DMS79 treated with DMSO at 0.1 percent for 48 hours (cell line): ENCODE measurements around the gene SCG5.

Source experiments
- DNase-seq: peaks from one replicate; lab custom pipeline; 2025; lab: John Stamatoyannopoulos, UW

The SCG5 gene

DNA sequence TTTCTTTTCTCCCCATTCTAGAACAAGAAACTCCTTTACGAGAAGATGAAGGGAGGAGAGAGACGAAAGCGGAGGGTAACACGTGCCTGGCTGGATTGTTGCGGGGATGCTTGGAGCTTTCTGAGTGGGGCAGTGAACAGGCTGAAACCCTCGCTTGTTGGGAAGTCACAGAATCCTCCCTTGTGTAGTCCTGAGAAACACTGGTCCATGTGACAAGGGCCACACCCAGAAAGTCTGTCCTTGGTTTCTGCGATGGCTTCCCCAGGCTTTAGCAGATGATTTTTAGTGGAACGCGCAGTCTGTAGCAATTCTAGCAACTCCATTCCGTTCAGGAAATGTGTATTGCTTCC is 50.2 kb downstream of the SCG5 start:
- DNase-seq = no peak

DNA sequence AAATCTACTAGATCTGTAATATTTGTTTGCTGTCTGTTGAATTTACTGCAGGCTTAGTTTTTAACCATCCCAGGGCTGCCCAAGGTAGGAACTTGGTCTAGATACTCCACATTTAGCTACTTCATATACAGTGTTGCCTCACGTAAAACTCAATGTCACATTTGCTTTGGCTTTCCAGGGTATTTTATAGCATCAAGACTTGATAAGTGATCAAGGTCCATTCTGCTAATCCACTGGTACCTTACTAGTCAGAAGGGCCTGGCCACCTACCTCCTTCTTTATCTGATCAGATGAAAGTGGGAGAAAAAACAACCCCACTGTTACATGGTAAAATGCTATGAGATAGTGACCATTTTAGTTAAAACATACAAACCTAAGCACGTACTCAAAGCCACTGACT is 50.8 kb downstream of the SCG5 start:
- no peak for DNase-seq

DNA sequence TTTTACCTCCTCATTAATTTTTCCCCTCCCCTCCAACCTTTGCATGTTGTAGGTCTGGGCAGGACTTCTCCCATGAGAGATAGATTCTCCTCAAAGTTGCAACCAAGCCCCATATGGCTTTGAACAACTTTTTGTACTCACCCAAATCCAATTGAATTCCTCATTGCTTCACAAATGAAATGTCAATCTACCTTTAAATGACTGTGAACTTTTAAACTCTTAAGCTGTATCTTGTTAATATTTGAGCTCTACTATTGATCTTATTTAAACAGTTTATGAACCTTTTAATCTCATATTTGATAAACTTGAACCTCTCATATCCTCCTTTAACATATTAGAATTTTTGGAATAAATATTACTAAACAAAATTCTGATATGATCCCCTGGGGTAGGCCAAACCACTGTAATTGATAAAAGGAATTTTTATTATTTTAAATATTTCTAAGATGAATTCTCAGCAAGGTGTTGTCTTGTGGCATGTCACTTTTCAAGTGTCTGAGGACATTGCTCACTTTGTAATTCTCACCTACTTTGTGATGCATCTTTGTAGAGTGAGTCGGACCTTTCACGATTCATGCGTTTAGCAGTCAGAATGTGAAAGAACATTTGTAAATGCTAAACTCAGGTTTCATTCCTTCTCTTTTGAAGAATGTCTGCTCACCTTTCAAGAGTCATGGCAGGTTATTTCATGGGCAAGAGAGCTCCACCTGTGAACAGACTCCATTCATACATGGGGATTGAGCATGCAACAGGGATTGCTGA is 52.9 kb downstream of the SCG5 start:
- DNase-seq = no peak

DNA sequence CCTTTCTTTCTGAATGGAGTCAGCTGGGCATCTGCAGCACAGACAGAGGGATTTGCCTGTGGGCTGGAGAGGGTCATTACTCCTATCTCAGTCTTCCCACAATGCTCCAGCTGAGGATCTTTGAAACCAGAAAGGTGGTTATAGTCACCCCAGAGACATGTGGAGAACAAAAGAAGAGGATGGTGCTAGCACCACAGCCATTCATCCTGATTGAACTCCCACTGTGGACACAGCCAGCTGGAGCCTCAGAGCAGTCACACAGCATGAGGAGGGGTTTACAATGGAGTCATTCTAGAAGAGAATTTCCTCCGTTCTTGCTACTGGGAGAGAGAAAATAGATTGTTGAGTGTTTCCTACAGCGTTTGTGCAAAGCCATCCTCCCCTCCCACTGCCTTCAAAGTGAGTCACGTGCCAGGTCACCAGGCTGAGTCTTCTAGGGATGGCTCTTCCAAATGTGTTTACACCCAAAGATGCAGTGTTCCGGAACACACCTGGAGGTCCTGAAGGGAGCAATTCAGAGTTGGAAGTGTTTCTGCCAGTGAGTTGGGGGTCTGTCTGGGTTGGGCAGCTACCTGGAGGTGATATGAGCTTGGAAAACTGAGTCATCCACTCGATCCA is 57.4 kb downstream of the SCG5 start:
- no peak for DNase-seq

DNA sequence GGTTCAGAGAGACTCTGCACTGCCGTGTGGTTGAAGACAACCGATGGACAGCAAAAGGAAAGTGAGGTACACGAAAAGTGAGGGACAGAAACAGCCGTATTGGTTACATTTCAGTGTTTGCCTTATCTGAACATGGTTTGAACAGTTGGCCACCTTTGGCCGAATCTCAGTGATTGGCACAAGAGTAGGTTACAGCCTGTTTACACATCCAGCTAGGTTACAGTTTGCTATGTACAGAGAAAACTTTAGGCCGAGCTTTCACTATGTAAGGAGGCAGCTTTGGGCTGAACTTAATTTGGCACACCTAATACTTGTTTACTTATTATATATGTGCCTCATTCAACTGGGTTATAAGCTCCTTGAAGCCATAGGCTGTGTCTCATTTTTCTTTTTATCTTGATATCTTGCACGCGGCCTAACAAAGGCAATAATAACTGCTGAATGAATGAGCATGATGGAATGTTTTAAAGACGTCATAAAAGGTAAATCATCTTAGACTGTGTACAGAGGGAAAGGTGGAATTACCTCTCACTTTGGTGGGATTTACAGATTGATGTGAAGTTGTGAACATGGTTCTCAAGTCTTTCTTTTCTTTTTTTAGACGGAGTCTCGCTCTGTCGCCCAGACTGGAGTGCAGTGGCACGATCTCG is 59.1 kb downstream of the SCG5 start:
- DNase-seq = no peak

DNA sequence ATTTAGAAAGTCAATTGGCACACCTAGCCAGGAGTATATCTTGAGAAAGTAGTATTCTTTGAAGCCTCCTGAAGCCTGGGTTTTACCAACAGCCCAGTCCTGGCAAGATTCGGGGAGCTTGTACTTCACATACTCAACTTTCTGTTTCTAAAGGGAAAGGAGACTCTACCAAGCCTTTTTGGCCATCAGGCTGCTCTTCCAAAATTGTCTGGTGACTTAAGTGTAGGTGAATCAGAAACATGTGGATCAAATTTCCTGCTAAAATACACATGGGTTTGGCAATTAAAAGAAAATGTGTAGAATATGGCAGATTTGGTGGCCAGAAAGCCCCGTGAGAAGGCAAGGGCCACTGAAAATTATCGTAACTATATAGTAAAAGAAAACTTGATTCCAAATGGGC is 60.4 kb downstream of the SCG5 start:
- no peak for DNase-seq

- DNase-seq = peak; percentile 11
Observed at GRCh38 chr15:32704395-32704981, 63.0 kb downstream of the SCG5 start.

GRCh38 chr15:32705446-32705845 is 63.9 kb downstream of the SCG5 start:
- no peak for DNase-seq

DNA sequence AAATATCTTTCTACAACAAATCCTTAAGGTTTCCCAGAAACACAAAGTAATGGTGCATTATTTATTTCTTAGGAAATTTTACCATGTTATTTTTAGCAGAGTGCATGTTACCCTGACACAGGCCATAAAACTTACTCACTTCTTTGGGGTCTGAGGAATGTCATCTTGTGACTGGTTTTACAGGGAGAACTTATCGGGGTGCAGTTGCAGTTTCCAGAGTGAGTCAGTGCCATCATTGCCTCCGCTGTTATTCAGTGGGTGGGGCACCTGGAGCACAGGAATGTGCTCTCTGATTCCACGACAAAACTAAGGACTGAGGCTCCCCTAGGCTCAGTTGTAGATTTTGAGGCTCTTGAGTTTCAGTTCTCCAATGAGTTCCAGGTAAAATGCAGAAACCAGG is 65.2 kb downstream of the SCG5 start:
- DNase-seq = no peak

GRCh38 chr15:32707436-32707835 is 65.9 kb downstream of the SCG5 start:
- no peak for DNase-seq

GRCh38 chr15:32709295-32710033 is 68.0 kb downstream of the SCG5 start:
- DNase-seq = no peak

DNA sequence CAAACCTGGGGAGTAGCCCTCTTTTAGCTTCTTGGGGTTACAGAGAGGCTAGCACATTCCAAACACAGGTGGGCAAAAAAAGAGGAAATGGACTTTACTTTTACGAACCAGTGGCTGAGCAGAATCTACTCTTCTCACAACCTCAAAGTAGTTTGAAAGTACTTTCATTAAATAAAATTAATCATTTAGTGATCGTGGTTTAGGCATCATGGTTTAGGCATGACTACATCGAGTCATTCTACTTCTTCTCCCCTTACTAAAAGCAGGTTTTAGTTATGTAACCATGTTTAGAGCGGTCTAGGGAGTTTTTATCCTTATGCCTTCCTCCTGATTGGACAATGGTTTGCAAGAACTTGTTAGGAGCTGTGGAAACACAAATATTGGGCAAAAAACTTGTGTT is 73.8 kb downstream of the SCG5 start:
- DNase-seq = no peak

GRCh38 chr15:32716216-32716914 is 74.9 kb downstream of the SCG5 start:
- DNase-seq = no peak

- DNase-seq = no peak
Observed at GRCh38 chr15:32716915-32717425, 75.5 kb downstream of the SCG5 start.

GRCh38 chr15:32717426-32718226 is 76.1 kb downstream of the SCG5 start, which contains the start of gene GREM1:
GREM1 (plus strand) TSS chr15:32718004; CDS start chr15:32730691, 12,687 bp downstream.
- no peak for DNase-seq

DNA sequence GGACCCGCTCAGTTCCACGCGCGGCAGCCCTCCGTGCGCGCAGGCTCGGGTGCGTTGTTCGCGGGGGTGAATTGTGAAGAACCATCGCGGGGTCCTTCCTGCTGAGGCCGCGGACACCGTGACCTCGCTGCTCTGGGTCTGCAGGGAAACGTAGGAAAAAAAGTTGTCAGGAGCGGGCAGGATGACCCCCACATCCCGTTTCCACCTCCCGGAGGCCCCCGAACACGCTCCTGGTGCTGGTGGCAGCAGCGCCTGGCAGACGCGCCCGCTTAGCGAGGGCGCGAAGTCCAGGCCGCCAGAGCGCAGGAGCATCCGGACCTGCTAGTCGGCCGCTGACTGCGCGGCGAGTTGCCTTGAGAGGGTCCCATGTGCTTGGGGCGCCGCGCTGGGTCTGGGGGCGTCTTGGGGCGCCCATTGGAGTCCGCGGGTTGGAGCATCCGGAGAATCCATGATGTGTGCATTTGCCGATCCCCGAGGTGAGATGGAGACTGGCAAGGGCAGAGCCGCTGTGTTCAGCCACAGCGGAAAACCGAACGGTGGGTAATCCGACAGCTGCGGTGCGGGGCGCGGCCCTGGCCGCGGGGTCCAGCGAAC is 76.8 kb downstream of the SCG5 start:
- DNase-seq = no peak

- no peak for DNase-seq
Observed at GRCh38 chr15:32718821-32719716, 77.6 kb downstream of the SCG5 start.

GRCh38 chr15:32721596-32721995 is 80.1 kb downstream of the SCG5 start:
- no peak for DNase-seq

GRCh38 chr15:32722136-32722535 is 80.6 kb downstream of the SCG5 start:
- no peak for DNase-seq
